CD14-positive monocyte (primary cell): ENCODE measurements around the gene TMEM271. TPM values are rescaled to one million over a fixed set of nuclear protein-coding genes. Genes with fewer than 3 reads are reported as not detected.

Experiments used
- DNase-seq, 3 donors: peaks; one replicate each; pipeline ENCODE4 v3.0.0-alpha.2; 2011 to 2022
- H2AFZ ChIP-seq: 2 replicates; pipeline ENCODE4 v1.6.0; 2012; ENCODE audit warnings: mild to moderate bottlenecking, low read depth, low read length, inconsistent platforms; ENCODE audit not compliant: insufficient read depth, poor library complexity, severe bottlenecking
- H3K27ac ChIP-seq, 2 donors: 1 replicate in 1 of 2; 2 replicates in 1 of 2; pipeline ENCODE4 v1.5.1; 2012 to 2013; ENCODE audit warnings: low read length in 2 of 2, control low read depth in 1 of 2, inconsistent platforms in 1 of 2, low read depth in 1 of 2, mild to moderate bottlenecking in 1 of 2
- H3K27me3 ChIP-seq, 2 donors: one replicate each; pipeline versions ENCODE4 v1.6.0 to v1.6.1; 2011 to 2013; ENCODE audit warnings: low read length in 2 of 2; ENCODE audit not compliant: control insufficient read depth in 2 of 2, insufficient read depth in 2 of 2
- H3K36me3 ChIP-seq, 2 donors: replicated peaks in 1 of 2; 1 replicate in 1 of 2; 2 replicates in 1 of 2; pipeline versions ENCODE4 v1.5.1 to v1.6.1; 2012 to 2013; ENCODE audit warnings: low read length in 2 of 2, control low read depth in 1 of 2, inconsistent platforms in 1 of 2, mild to moderate bottlenecking in 1 of 2; ENCODE audit not compliant: insufficient read depth in 2 of 2, control insufficient read depth in 1 of 2
- H3K4me1 ChIP-seq, 2 donors: 1 replicate in 1 of 2; 2 replicates in 1 of 2; pipeline versions ENCODE4 v1.5.1 to v1.6.1; 2012 to 2013; ENCODE audit warnings: low read length in 2 of 2, control low read depth in 1 of 2, inconsistent platforms in 1 of 2, mild to moderate bottlenecking in 1 of 2, moderate library complexity in 1 of 2; ENCODE audit not compliant: insufficient read depth in 2 of 2, control insufficient read depth in 1 of 2
- H3K4me2 ChIP-seq: replicated peaks from 2 replicates; pipeline ENCODE3; 2012; ENCODE audit warnings: low read length, moderate library complexity, mild to moderate bottlenecking; ENCODE audit not compliant: poor library complexity, severe bottlenecking; ENCODE audit errors: extremely low read depth
- H3K4me3 ChIP-seq, 3 experiments: fragments of 200-600 bp in 1 of 3; sonication (generic) in 1 of 3; replicated peaks in 1 of 3; 1 replicate in 2 of 3; 2 replicates in 1 of 3; pipeline ENCODE4 v1.5.1; 2011 to 2013; ENCODE audit warnings: low read length in 3 of 3, mild to moderate bottlenecking in 3 of 3, control low read depth in 2 of 3, low read depth in 2 of 3, inconsistent platforms in 1 of 3, moderate library complexity in 1 of 3
- H3K79me2 ChIP-seq: 2 replicates; pipeline ENCODE4 v1.6.0; 2012; ENCODE audit warnings: mild to moderate bottlenecking, control low read depth, inconsistent platforms, low read length, moderate library complexity; ENCODE audit not compliant: insufficient read depth
- H3K9ac ChIP-seq: 2 replicates; pipeline ENCODE4 v1.6.0; 2017; ENCODE audit warnings: low read length, mild to moderate bottlenecking; ENCODE audit not compliant: insufficient read depth, poor library complexity, severe bottlenecking
- H3K9me3 ChIP-seq, 2 donors: replicated peaks in 1 of 2; 1 replicate in 1 of 2; 2 replicates in 1 of 2; pipeline versions ENCODE4 v1.5.1 to v1.6.1; 2012 to 2013; ENCODE audit warnings: low read length in 2 of 2, control low read depth in 1 of 2; ENCODE audit not compliant: control insufficient read depth in 1 of 2, insufficient read depth in 1 of 2
- H4K20me1 ChIP-seq: 2 replicates; pipeline ENCODE4 v1.6.0; 2012; ENCODE audit warnings: mild to moderate bottlenecking, low read length, control low read depth, moderate library complexity; ENCODE audit not compliant: insufficient read depth
- H3K27ac Mint-ChIP-seq, 7 donors: one replicate each; pipeline ENCODE4 v1.8.0; 2020; ENCODE audit warnings: mild to moderate bottlenecking in 7 of 7, mixed read lengths in 7 of 7, moderate library complexity in 6 of 7, inconsistent platforms in 2 of 7
- H3K27me3 Mint-ChIP-seq, 3 donors: one replicate each; pipeline ENCODE4 v1.8.0; 2021 to 2022; ENCODE audit warnings: low read depth in 3 of 3, mild to moderate bottlenecking in 3 of 3, mixed read lengths in 3 of 3, moderate library complexity in 3 of 3, inconsistent platforms in 1 of 3
- H3K36me3 Mint-ChIP-seq, 2 donors: one replicate each; pipeline ENCODE4 v1.8.0; 2020; ENCODE audit warnings: mixed read lengths in 2 of 2, inconsistent platforms in 1 of 2, mild to moderate bottlenecking in 1 of 2
- H3K4me1 Mint-ChIP-seq: one replicate; pipeline ENCODE4 v1.8.0; 2020; ENCODE audit warnings: mild to moderate bottlenecking, mixed read lengths
- H3K4me3 Mint-ChIP-seq, 2 donors: one replicate each; pipeline ENCODE4 v1.8.0; 2020; ENCODE audit warnings: mild to moderate bottlenecking in 2 of 2, mixed read lengths in 2 of 2, moderate library complexity in 1 of 2
- H3K9me3 Mint-ChIP-seq, 7 donors: one replicate each; pipeline ENCODE4 v1.8.0; 2020 to 2022; ENCODE audit warnings: mixed read lengths in 7 of 7, mild to moderate bottlenecking in 6 of 7, moderate library complexity in 6 of 7, inconsistent platforms in 2 of 7
- CTCF ChIP-seq: fragments of 200-600 bp; IDR thresholded peaks from one replicate; pipeline ENCODE4 v1.8.0; 2022; ENCODE audit warnings: antibody characterized with exemption, mild to moderate bottlenecking
- WGBS: methylation state at CpG from one replicate; pipeline ENCODE4 v1.1.5; 2013; ENCODE audit warnings: missing lambda C conversion rate; ENCODE audit not compliant: insufficient coverage; 5-methylcytosine and 5-hydroxymethylcytosine counted together
- intact Hi-C, 2 donors: fragments of 100-400 bp; cut with micrococcal nuclease; formaldehyde crosslinking; loops; one replicate each; pipeline versions ENCODE4 v1.15.0 to v1.15.1; 2023
- polyA plus RNA-seq, 3 donors: library from polyadenylated mRNA; depleted of rRNA in 1 of 3; unstranded in 2 of 3; stranded (reverse) in 1 of 3; fragments of 300-500 nt in 2 of 3; fragments of >200 nt in 1 of 3; fragmentation: Illumina TruSeq in 2 of 3; gene quantifications; 1 replicate in 2 of 3; 2 replicates in 1 of 3; pipeline ENCODE4 v1.2.3, GENCODE V29; 2012 to 2021

The TMEM271 gene
- polyA plus RNA-seq, 3 donors: not detected

- intact Hi-C loops: no loop called here
- Histone ChIP-seq H3K36me3 (no peaks in the 10 kb centered on the region), H2AFZ (no peak within 1 kb of the TSS), H3K9ac (no peak within 1 kb of the TSS), H3K27ac (no peak within 1 kb of the TSS), H3K4me2 (no peak within 1 kb of the TSS), H3K27me3 (no peaks in the 10 kb centered on the region), H3K4me1 (no peaks in the 10 kb centered on the region), H3K4me3 (no peak within 1 kb of the TSS), H4K20me1 (no peaks in the 10 kb centered on the region), H3K79me2 (no peaks in the 10 kb centered on the region), H3K9me3 (no peaks in the 10 kb centered on the region)
- Mint-ChIP-seq H3K27me3 (peaks cover 2 to 4% (median 3%) of the 10 kb centered on the region in 3 donors), H3K36me3 (no peaks in the 10 kb centered on the region), H3K4me1 (peaks cover 3% of the 10 kb centered on the region), H3K27ac (peak within 1 kb of the TSS in 1 of 7 donors; percentile 33), H3K4me3 (no peak within 1 kb of the TSS), H3K9me3 (peaks cover 0 to 5% (median 1%) of the 10 kb centered on the region in 7 donors)
- no peak for TF ChIP-seq CTCF
- no peak for DNase-seq
- 93% methylated on average over 15 of the region's 21 CpGs for WGBS
Measured at GRCh38 chr4:624705-625590, 48.9 kb upstream of the TMEM271 start, which contains the start of gene PDE6B. Gene PDE6B, plus strand, starts transcription at chr4:625573. Its CDS starts 54 bp downstream, at chr4:625627.

GRCh38 chr4:623914-624566, 47.9 kb upstream of the TMEM271 start:
- DNase-seq: no peak

More at GRCh38 chr4:623914-624566, 47.9 kb upstream of the TMEM271 start:
- intact Hi-C loops: no loop called here
- no peaks in the 10 kb centered on the region for H3K36me3 ChIP-seq
- no peaks in the 10 kb centered on the region for H3K36me3 Mint-ChIP-seq
- H3K4me1 ChIP-seq: no peaks in the 10 kb centered on the region
- H3K27me3 ChIP-seq: no peaks in the 10 kb centered on the region
- no peaks in the 10 kb centered on the region for H3K9me3 ChIP-seq
- no peak overlapping the region for H3K9ac ChIP-seq
- H3K27me3 Mint-ChIP-seq: peaks cover 2 to 4% (median 3%) of the 10 kb centered on the region in 3 donors
- H3K79me2 ChIP-seq: no peaks in the 10 kb centered on the region
- H2AFZ ChIP-seq: no peak overlapping the region
- no peak overlapping the region for H3K4me3 Mint-ChIP-seq
- no peak overlapping the region for H3K4me3 ChIP-seq
- peaks cover 3% of the 10 kb centered on the region for H3K4me1 Mint-ChIP-seq
- no peak overlapping the region for H3K27ac Mint-ChIP-seq
- 57% methylated on average over 19 of the region's 29 CpGs for WGBS
- TF ChIP-seq CTCF: no peak
- H4K20me1 ChIP-seq: no peaks in the 10 kb centered on the region
- no peak overlapping the region for H3K27ac ChIP-seq
- peaks cover 0 to 10% (median under 1%) of the 10 kb centered on the region in 7 donors for H3K9me3 Mint-ChIP-seq
- no peak overlapping the region for H3K4me2 ChIP-seq
